Fibroblast of lung (primary cell): ENCODE results near the gene TAB3.

Source experiments
- EZH2 ChIP-seq: IDR thresholded peaks from 2 replicates; pipeline ENCODE4 v1.5.1; 2012; ENCODE audit warnings: low read length, control low read depth, mild to moderate bottlenecking; ENCODE audit errors: missing control alignments
- TF ChIP-seq, protein P1 (sequence below), 2 donors: IDR thresholded peaks in 1 of 2; conservative IDR thresholded peaks in 1 of 2; 1 replicate in 1 of 2; 2 replicates in 1 of 2; pipeline ENCODE4 v1.5.1; 2011 to 2012; ENCODE audit warnings: low read length in 2 of 2, control low read depth in 1 of 2, inconsistent platforms in 1 of 2, low read depth in 1 of 2, mild to moderate bottlenecking in 1 of 2

DNA sequence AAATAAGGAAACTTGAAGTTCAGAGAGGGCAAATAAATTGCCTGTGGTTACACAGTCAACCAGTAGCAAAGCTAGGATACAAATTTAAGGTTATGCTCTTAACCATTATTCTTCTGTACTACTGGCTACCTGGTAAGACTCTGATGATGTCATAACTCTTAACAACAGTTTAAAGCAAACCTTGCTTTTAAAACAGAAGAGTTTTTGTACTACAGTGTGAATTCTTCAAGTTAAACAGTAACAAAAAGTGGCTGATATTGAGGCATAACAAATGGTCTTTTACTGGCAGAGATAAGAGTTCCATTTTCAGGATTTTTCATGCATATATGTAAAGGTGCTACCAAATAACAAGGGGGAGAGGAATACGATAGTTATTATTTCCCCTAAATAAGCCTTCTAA, 23.4 kb downstream of the TAB3 start:
- TF ChIP-seq, protein P1, sequence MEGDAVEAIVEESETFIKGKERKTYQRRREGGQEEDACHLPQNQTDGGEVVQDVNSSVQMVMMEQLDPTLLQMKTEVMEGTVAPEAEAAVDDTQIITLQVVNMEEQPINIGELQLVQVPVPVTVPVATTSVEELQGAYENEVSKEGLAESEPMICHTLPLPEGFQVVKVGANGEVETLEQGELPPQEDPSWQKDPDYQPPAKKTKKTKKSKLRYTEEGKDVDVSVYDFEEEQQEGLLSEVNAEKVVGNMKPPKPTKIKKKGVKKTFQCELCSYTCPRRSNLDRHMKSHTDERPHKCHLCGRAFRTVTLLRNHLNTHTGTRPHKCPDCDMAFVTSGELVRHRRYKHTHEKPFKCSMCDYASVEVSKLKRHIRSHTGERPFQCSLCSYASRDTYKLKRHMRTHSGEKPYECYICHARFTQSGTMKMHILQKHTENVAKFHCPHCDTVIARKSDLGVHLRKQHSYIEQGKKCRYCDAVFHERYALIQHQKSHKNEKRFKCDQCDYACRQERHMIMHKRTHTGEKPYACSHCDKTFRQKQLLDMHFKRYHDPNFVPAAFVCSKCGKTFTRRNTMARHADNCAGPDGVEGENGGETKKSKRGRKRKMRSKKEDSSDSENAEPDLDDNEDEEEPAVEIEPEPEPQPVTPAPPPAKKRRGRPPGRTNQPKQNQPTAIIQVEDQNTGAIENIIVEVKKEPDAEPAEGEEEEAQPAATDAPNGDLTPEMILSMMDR (conservative IDR thresholded peaks at IDR 0.05 in 1 of 2, IDR thresholded peaks at IDR 0.05 in 1 of 2; ENCODE audit: low read depth in 1 of 2, low read length in 2 of 2) = no peak
- no peak for TF ChIP-seq EZH2
